Breast epithelium (tissue), 3 donors: ENCODE measurements around the gene DHRS12.

Experiments
- POLR2A ChIP-seq: fragments of 450-650 bp; IDR thresholded peaks from one replicate; pipeline ENCODE4 v1.6.1; 2016; ENCODE audit warnings: antibody characterized with exemption, mild to moderate bottlenecking, moderate library complexity
- POLR2AphosphoS5 ChIP-seq, 3 donors: sonication (generic); formaldehyde crosslinking; IDR thresholded peaks; one replicate each; pipeline ENCODE4 v1.6.1; 2017; ENCODE audit warnings: antibody characterized with exemption in 3 of 3
- TF ChIP-seq, protein P1 (sequence below), 3 donors: fragments of 450-650 bp; IDR thresholded peaks; one replicate each; pipeline ENCODE4 v1.5.1; 2016 to 2017; ENCODE audit warnings: antibody characterized with exemption in 3 of 3, mild to moderate bottlenecking in 3 of 3, moderate library complexity in 3 of 3

- TF ChIP-seq, protein P1, sequence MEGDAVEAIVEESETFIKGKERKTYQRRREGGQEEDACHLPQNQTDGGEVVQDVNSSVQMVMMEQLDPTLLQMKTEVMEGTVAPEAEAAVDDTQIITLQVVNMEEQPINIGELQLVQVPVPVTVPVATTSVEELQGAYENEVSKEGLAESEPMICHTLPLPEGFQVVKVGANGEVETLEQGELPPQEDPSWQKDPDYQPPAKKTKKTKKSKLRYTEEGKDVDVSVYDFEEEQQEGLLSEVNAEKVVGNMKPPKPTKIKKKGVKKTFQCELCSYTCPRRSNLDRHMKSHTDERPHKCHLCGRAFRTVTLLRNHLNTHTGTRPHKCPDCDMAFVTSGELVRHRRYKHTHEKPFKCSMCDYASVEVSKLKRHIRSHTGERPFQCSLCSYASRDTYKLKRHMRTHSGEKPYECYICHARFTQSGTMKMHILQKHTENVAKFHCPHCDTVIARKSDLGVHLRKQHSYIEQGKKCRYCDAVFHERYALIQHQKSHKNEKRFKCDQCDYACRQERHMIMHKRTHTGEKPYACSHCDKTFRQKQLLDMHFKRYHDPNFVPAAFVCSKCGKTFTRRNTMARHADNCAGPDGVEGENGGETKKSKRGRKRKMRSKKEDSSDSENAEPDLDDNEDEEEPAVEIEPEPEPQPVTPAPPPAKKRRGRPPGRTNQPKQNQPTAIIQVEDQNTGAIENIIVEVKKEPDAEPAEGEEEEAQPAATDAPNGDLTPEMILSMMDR (IDR thresholded peaks at IDR 0.05), result no peak
- TF ChIP-seq POLR2A (no peak), POLR2AphosphoS5 (IDR thresholded peaks at IDR 0.05) (no peak)
These were observed 45.5 kb upstream of the DHRS12 start for GRCh38 chr13:51849145-51850101.
